IPS-NIHi7 (cell line): ENCODE data around the gene METTL9.
"Not testable (repeated sequence)": the region's sequence is repeated elsewhere in the genome, so short reads cannot be mapped to it uniquely, and the experiment has no call there.

ENCODE experiments used
- DNase-seq: peaks from one replicate; pipeline ENCODE4 v3.0.0; 2012; ENCODE audit warnings: mixed read lengths; ENCODE audit errors: extremely low spot score

The METTL9 gene

DNA sequence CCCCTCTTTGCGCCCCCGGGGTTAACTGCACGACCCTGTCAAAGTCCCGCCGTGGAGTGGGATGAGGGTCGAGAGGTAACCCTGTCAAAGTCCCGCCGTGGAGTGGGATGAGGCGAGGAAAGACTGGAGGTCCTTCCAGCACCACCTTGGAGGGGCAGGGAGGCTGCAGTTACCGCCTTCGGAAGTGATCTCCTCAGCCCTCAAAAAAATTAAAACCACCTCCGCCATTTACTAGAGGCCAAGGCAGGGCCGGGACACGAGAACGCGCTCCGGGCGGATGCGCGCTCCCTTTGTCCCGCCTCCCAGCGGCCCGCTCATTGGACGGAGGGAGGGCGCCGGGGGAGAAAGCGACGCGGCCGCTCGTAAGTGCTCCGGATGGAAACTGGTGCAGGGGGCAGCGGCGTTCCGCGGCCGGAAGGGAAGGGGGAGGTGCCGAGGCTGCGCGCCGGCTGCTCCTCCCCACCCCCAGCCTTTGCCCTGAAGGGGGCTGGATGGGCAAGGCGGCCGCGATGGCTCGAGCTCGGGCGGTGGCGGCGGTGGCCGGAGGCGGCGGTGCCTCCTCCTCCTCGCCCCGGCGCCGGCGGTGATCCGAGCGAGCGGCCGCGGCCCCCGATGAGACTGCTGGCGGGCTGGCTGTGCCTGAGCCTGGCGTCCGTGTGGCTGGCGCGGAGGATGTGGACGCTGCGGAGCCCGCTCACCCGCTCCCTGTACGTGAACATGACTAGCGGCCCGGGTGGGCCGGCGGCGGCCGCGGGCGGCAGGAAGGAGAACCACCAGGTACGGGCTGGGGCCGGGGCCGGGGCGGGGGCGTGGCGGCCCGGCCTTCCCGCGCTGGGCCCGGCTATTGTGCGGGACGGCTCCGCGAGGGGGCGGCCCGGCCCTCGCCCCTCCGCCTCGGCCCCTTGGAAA is at the start of gene METTL9:
Gene METTL9, plus strand, starts transcription at position 456 of the 909 bp plus-strand sequence. Its CDS starts 157 bp downstream, at position 613.
- peak; percentile 97 for DNase-seq

DNA sequence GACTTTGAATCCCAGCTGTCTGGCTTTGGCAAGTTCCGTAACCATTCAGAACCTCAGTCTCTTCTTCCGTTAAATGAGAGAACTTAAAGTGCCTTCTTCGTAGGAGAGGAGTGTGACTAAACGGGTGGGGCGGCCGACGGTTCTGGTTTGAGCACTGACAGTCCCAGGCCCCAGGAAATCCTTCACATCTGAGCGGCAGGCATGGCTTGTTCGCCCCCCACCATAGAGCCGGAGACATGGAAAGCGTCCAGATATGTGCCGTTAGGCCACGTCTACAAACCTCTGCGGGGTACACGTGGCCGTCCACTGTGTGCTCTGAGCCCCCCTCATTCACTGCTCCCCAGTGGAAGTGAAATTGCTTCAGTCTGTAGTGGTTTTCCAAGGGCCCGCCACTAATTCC is 49.4 kb upstream of the METTL9 start:
- not testable (repeated sequence) for DNase-seq

DNA sequence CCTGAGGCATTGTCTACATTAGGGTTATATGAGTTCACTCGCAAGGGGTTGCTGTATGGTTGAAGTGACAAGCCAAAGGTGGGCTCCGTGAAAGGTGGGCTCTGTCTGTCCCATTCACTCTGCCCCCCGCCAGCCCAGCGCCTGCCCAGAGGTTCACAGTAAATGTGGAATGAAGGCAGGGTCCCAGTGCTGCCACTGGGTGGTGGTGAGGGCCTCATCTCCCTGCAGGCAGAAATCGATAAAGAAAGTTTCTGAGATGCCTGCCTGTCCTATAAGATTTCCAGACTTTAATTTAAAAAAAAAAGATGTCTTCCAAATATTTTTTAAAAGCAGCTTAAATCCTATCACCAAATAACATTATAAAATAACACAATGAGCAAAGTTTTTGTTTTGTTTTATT is 48.9 kb upstream of the METTL9 start:
- not testable (repeated sequence) for DNase-seq

DNA sequence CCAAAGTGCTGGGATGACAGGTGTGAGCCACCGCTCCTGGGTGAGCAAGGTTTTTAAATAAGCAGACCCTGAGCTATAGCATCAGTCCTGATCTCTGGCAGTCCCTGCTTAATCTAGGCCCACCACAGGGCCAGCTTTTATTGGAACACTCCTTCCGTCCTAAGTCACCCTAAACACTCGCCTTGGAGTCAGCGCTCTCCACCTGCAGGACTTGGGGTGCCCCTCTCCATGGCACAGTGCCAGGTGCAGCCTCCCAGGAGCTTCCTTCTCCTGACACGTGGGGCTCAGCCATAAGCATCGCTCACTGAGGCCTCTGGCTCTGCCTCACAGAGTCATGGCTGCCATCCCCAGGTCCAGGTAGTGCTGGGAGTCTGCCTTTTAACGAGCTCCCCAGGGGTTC is 48.3 kb upstream of the METTL9 start:
- DNase-seq: not testable (repeated sequence)

DNA sequence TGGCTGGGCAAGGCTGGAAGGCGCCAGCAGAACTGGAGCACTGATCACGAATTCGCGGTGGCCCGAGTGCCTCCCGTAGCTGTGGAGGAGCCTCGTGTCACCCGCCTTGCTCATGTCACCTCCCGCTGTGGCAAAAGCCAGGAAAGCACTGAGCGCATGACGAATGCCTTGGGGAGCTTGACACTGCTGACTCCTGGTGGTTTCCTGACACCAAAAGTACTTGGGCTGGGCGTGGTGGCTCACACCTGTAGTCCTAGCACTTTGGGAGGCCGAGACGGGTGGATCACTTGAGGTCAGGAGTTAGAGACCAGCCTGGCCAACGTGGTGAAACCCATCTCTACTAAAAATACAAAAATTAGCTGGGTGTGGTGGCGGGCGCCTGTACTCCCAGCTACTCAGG is 47.8 kb upstream of the METTL9 start:
- DNase-seq: not testable (repeated sequence)

DNA sequence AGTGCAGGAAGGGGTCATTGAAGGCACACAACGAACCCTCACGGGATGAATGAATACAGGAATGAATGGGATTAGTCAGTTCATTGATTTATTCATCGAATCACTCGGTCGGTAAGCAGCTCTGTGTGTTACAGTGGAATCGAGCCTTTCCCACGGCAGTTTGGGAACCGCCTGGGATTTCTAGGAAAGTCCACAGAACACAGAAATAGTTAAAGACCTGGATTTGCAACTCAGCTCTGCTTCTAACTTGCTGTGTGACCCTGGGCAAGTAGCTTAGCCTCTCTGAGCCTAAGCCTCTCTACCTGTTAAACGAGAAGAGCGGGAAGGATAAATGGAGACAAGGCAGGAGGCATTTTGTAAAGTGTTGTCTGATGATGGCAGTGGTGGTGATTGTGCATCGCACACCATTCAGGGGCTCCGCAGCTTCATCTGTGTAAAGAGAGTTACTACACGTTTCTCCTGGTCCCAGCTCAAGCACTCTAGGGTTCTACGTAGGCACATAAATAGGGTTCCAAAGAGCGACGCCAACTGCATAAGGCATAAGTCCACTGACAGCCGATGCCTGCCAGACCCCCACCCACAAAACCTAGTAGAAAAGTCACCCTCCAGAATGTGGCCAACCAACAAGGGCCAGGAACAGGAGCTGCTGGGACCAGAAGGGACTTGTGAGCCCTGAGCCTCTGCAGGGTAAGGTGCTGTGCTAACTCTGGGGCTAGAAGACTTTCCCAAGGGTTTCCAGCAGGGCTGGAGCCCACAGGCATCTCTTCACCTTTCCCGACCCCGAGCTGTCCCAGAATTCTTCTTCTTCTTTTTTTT is 45.7 kb upstream of the METTL9 start:
- DNase-seq: not testable (repeated sequence)

DNA sequence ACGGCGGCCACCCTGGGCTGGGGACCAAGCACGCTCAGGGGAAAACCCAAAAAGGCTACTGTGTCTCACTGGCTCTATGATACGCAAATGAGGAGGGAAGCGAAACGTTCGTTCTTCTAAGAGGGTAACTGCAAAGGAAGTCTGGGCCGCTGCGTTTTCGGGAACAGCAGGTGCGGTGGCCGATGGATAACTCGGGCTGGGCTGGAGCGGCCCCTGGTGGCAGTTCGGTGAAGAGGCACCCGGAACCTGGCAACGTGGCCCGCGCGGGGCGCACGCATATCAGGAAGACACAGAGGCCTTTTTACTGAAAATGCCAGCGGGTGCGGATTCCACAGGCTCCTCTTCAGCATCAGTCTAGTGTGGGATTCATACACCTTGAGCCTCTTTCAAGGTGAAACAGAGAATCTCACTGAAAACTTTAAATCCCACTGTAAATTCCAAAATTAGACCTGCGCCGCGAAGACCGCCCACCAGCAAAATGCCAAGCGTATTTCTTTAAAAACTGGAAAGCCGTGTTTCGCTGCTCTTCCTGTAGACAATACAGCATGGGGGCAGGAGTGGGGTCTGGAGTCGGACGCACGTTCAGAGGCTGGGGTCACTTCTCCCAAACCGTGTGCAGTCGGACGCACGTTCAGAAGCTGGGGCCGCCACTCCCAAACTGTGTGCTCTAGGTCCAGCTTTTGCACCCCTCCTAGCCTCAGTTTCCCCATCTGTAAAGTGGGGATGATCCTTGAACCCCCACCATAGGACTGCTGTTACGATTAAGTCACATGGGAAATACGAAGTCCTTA is 44.4 kb upstream of the METTL9 start:
- peak; percentile 98 for DNase-seq

DNA sequence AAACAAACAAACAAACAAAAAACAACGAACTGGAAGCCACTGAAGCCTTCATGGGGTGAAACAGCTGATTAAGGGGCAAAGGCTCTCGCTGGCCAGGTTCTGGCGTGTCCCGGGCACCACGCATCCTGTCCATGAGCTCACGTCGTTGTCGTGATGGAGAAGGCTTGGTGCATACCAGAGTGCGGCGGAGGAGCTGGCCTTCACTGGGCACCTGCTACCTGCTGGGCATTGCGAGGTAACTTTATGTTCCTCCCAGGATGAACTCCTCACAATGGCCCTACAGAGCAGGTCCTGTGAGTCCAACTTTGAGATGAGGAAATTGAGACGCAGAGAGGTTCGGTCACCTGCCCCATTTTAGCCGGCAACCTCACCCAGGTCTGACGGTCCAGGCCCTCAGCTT is 43.8 kb upstream of the METTL9 start:
- not testable (repeated sequence) for DNase-seq

DNA sequence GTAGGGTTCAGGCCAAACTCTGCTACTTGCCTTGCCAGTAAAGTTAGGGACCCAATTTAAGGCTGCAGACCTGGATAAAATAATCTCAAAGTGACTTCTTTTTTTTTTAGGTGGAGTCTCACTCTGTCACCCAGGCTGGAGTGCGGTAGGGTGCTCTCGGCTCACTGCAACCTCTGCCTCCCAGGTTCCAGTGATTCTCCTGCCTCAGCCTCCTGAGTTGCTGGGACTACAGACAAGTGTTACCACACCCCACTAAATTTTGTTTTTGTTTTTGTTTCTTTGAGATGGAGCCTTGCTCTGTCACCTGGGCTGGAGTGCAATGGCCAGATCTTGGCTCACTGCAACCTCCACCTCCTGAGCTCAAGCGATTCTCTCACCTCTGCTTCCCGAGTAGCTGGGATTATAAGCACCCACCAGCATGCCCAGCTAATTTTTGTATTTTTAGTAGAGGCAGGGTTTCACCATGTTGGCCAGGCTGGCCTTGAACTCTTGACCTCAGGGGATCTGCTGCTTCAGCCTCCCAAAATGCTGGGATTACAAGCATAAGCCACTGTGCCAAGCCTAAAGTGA is 43.3 kb upstream of the METTL9 start:
- not testable (repeated sequence) for DNase-seq

DNA sequence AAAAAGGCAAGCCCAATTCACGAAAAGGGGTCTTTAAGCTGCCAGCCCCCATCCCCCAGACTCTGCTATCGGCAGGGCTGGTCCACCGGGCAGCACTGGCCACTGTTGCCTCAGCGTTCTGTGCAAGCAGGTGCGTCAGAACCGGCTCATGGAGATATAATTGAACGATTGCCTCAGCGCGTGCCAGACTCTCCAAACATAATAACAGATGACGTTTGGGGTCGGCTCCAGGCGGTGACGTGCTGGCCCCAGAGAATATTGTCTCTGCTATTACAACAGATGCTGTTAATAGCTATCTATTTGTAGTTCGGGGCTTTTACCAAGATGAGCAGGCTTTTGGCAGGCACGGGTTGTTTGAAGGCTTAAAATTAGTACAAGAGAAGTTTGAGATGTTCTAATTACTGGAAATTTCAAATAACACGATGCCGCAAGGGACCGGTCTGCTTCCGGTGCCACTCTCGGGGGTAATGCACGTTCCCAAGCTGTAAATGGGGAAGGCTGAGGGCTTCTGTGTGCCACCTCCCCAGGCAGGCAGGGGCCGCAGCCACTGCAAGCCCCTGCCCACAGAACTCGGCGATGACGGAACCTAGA is 42.6 kb upstream of the METTL9 start:
- not testable (repeated sequence) for DNase-seq

DNA sequence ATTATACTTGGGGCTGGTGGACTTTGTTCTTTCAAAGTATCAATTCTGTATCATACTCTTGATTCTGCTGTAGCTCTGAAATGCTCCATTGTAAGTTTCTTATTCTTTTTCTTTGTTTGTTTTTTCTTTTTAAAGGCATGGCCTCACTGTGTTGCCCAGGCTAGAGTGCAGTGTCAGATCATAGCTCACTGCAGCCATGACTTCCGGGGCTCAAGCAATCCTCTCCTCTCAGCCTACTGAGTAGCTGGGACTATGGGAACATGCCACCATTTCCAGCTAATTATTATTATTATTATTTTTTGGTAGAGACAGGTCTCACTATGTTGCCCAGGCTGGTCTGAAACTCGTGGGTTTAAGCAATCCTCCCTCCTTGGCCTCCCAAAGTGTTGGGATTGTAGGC is 38.9 kb upstream of the METTL9 start:
- DNase-seq: no peak

DNA sequence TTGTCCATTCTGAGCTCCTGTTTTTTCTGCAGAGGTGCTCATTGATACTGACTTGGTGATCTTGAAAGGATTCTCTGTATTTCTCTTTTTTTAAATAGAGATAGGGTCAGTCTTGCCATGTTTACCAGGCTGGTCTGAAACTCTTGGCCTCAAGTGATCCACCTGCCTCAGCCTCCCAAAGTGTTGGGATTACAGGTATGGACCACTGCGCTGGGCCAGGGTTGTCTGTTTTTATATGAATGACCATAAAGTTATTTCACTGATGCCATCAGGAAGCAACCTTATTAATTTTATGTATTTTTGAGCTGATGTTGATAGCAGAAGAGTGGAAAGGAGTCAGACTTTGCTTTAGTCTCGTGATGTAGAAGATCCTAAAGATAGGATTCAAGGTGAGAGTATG is 35.7 kb upstream of the METTL9 start:
- no peak for DNase-seq

DNA sequence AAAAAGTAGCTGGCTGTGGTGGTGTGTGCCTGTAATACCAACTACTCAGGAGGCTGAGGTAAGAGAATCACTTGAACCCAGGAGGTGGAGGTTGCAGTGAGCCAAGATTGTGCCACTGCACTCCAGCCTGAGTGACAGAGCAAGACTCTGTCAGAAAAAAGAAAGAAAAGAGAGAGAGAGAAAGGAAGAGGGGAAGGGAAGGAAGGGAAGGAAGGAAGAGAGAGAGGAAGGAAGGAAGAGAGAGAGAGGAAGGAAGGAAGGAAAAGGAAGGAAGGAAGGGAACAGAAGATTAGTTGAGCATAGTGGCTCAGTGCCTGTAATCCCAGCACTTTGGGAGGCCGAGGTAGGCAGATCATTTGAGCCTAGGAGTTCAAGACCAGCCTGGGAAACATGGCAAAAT is 35.0 kb upstream of the METTL9 start:
- DNase-seq: not testable (repeated sequence)

DNA sequence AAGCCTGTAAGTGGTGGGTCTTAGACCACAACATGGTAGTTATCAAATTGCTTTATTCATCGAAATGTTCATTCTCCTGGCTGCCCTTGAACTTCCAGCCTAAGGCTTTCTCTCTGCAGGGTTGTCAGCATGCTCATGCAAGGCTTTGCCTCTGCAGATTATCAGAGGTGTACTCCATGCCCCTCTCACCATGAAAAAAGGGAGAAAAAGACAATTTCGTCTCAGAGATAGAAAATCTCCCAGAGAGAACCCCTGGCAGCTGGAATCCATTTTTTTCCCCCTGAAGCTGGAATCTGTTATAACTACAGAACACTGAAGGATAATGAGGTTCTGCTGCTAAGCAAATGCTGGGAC is 33.9 kb upstream of the METTL9 start:
- no peak for DNase-seq

DNA sequence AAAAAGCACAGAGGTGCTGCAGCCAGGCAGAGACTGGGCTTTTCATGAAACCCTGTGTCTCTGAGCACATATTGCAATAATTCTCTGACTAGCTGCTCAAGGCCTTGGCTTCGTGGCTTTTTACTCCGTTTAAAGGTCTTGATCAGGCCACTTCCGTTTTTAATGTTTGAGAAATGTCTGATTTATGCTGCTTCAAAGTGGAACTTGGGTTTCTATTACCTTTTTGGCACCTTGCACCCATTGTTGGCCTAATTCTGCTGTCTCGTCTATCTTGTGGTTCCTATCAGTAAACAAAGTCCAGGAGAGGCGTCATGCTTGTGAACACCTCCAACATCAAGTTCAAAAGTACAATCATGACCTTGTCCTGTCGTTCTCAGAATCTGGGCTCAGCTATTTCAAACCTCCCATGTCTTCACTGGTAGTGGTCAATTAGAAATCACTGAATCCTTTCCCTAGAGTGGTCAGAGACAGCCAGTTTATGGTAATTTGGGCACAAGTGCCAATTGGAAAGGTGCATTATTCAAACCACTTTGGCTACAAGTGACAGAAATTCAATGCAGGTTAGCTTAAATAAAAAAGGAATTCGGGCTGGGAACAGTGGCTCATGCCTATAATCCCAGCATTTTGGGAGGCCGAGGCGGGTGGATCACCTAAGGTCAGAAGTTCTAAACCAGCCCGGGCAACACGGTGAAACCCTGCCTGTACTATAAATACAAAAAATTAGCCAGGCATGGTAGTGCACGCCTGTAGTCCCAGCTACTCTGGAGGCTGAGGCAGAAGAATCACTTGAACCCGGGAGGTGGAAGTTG is 33.3 kb upstream of the METTL9 start:
- DNase-seq: no peak

DNA sequence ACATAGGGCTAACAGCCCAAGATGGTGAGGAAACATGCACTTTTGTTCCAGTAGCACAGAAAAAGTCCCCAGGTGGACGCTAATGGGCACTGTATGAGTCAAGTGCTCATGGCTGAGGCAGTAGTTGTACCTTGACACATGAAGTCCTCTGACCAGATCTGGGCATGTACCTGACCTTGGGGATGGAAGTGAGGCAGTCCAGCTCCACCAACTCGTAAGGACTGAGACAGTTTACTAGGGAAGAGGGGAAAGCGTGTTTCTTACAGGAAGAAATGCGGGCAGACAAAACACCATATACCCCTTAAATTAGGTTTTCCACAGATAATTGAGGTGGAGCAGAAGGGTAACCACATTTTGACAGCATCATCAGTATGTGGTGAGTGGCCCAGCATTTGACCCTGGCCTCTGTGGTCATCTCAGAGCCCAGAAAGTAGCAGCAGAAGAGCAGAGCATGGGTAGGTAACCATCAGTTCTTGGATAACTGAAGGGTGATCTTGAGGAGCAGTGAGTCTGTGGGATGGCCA is 32.4 kb upstream of the METTL9 start:
- no peak for DNase-seq

DNA sequence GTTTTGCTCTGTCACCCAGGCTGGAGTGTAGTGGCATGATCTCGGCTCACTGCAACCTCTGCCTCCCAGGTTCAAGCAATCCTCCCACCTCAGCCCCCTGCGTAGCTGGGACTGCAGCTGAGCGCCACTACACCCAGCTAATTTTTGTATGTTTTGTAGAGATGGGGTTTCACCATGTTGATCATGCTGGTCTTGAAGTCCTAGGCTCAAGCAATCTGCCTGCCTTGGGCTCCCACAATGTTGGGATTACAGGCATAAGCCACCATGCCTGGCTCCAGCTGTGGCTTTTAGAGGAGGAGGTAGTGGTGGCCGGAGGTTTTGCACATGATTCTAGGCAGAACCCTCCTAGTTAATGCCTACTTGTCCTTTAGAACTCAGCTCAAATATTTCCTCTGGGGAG is 31.9 kb upstream of the METTL9 start:
- not testable (repeated sequence) for DNase-seq

DNA sequence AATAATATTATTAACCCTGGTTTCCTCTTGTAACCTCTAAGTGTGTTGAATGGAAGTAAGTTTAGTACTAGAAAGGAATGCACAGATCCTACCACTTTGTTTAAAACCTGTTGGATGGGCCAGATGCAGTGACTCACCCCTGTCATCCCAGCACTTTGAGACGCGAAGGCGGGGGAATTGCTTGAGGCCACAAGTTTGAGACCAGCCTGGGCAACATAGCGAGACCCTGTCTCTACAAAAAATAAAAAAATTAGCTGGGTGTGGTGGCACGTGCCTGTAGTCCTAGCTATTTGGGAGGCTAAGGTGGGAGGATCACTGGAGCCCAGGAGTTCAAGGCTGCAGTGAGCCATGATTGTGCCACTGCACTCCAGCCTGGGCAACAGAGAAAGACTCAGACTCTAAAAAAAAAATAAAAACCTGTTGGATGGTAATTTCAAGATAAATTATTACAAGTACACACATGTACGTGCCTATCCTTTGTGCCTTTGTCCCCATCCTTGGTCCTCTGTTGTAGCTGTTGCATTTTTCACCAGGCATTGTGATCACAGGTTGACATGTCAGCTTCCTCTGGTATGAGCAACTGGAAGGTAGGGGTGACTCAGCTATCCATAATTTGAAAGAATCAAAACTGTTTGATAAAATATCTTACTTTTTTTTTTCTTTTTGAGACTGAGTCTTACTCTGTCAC is 30.7 kb upstream of the METTL9 start:
- no peak for DNase-seq

DNA sequence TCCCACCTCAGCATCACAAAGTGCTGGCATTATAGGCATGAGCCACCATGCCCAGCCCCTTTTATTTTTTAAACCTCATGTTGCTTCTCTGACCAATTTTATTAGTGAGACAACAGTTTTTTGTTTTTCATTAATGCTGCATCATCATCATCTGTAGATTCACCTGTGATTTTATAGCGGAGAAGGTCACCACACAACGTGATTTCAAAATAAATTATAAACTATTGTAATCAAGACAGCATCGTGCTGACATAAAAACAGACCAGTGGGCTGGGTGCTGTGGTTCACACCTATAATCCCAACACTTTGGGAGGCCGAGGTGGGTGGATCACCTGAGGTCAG is 28.7 kb upstream of the METTL9 start:
- DNase-seq: no peak

DNA sequence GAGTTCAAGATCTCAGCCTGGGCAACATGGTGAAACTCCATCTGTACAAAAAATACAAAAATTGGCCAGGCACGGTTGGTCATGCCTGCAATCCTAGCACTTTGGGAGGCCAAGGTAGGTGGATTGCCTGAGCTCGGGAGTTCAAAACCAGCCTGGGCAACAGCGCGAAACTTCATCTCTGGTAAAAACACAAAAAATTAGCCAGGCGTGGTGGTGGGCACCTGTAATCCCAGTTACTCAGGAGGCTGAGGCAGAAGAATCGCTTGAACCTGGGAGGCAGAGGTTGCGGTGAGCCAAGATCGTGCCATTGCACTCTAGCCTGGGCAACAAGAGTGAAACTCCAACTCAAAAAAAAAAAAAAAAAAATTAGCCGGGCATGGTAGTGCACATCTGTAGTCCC is 25.9 kb upstream of the METTL9 start:
- not testable (repeated sequence) for DNase-seq
